ENCODE data around the gene SEC14L3. TPM values are rescaled to one million over a fixed set of nuclear protein-coding genes. Genes with fewer than 3 reads are reported as not detected.

Gene SEC14L3
- polyA plus RNA-seq, 3 donors, result not detected

GRCh38 chr22:30516731-30517130 is 44.9 kb upstream of the SEC14L3 start:
- TF ChIP-seq CTCF (IDR thresholded peaks at IDR 0.05), result no peak
- peaks cover 0 to 1% of the 10 kb centered on the region in 2 donors for H3K9me3 ChIP-seq (replicated peaks in 1 of 2; ENCODE audit: control insufficient read depth in 1 of 2, insufficient read depth in 1 of 2, low read length in 2 of 2)

GRCh38 chr22:30516273-30516672 is 44.5 kb upstream of the SEC14L3 start:
- Mint-ChIP-seq H3K27me3 (ENCODE audit: low read depth in 3 of 3) (peaks cover 6 to 10% (median 7%) of the 10 kb centered on the region in 3 donors), H3K4me3 (no peak overlapping the region), H3K4me1 (no peaks in the 10 kb centered on the region), H3K27ac (peak overlapping the region in 1 of 7 donors; percentile 43), H3K9me3 (peaks cover 0 to 12% (median 4%) of the 10 kb centered on the region in 7 donors), H3K36me3 (no peaks in the 10 kb centered on the region)
- Histone ChIP-seq H2AFZ (ENCODE audit: insufficient read depth, low read depth, low read length, poor library complexity, severe bottlenecking) (no peak overlapping the region), H4K20me1 (ENCODE audit: insufficient read depth, low read length) (no peaks in the 10 kb centered on the region), H3K36me3 (replicated peaks in 1 of 2; ENCODE audit: control insufficient read depth in 1 of 2, insufficient read depth in 2 of 2, low read length in 2 of 2) (no peaks in the 10 kb centered on the region), H3K9me3 (replicated peaks in 1 of 2; ENCODE audit: control insufficient read depth in 1 of 2, insufficient read depth in 1 of 2, low read length in 2 of 2) (peaks cover 0 to 3% of the 10 kb centered on the region in 2 donors), H3K4me3 (replicated peaks in 1 of 3; ENCODE audit: low read depth in 2 of 3, low read length in 3 of 3) (no peak overlapping the region), H3K27me3 (ENCODE audit: control insufficient read depth in 2 of 2, insufficient read depth in 2 of 2, low read length in 2 of 2) (no peaks in the 10 kb centered on the region), H3K4me1 (ENCODE audit: control insufficient read depth in 1 of 2, insufficient read depth in 2 of 2, low read length in 2 of 2) (no peaks in the 10 kb centered on the region), H3K79me2 (ENCODE audit: insufficient read depth, low read length) (no peaks in the 10 kb centered on the region), H3K9ac (ENCODE audit: insufficient read depth, low read length, poor library complexity, severe bottlenecking) (no peak overlapping the region), H3K4me2 (replicated peaks; ENCODE audit: extremely low read depth, low read length, poor library complexity, severe bottlenecking) (no peak overlapping the region), H3K27ac (ENCODE audit: low read depth in 1 of 2, low read length in 2 of 2) (no peak overlapping the region)
- 100% methylated on average over 1 of the region's 6 CpGs for WGBS (ENCODE audit: insufficient coverage)
- no peak for DNase-seq
- TF ChIP-seq CTCF (IDR thresholded peaks at IDR 0.05), result no peak
- intact Hi-C loops (cut with micrococcal nuclease), result no loop called here

More at GRCh38 chr22:30516731-30517130, 44.9 kb upstream of the SEC14L3 start:
- Histone ChIP-seq H3K27me3 (ENCODE audit: control insufficient read depth in 2 of 2, insufficient read depth in 2 of 2, low read length in 2 of 2) (no peaks in the 10 kb centered on the region), H3K36me3 (replicated peaks in 1 of 2; ENCODE audit: control insufficient read depth in 1 of 2, insufficient read depth in 2 of 2, low read length in 2 of 2) (no peaks in the 10 kb centered on the region), H3K4me1 (ENCODE audit: control insufficient read depth in 1 of 2, insufficient read depth in 2 of 2, low read length in 2 of 2) (no peaks in the 10 kb centered on the region), H3K27ac (ENCODE audit: low read depth in 1 of 2, low read length in 2 of 2) (no peak overlapping the region), H3K79me2 (ENCODE audit: insufficient read depth, low read length) (no peaks in the 10 kb centered on the region), H3K4me2 (replicated peaks; ENCODE audit: extremely low read depth, low read length, poor library complexity, severe bottlenecking) (no peak overlapping the region), H3K9ac (ENCODE audit: insufficient read depth, low read length, poor library complexity, severe bottlenecking) (no peak overlapping the region), H3K4me3 (replicated peaks in 1 of 3; ENCODE audit: low read depth in 2 of 3, low read length in 3 of 3) (no peak overlapping the region), H2AFZ (ENCODE audit: insufficient read depth, low read depth, low read length, poor library complexity, severe bottlenecking) (no peak overlapping the region), H4K20me1 (ENCODE audit: insufficient read depth, low read length) (no peaks in the 10 kb centered on the region)
- 93% methylated on average over 3 of the region's 5 CpGs for WGBS (ENCODE audit: insufficient coverage)
- intact Hi-C loops (cut with micrococcal nuclease), result no loop called here
- no peak overlapping the region for H3K4me3 Mint-ChIP-seq
- H3K9me3 Mint-ChIP-seq, result peaks cover 0 to 10% (median 3%) of the 10 kb centered on the region in 7 donors
- no peaks in the 10 kb centered on the region for H3K36me3 Mint-ChIP-seq
- H3K27me3 Mint-ChIP-seq (ENCODE audit: low read depth in 3 of 3), result peaks cover 6 to 10% (median 7%) of the 10 kb centered on the region in 3 donors
- DNase-seq, result no peak
- no peak overlapping the region for H3K27ac Mint-ChIP-seq
- H3K4me1 Mint-ChIP-seq, result no peaks in the 10 kb centered on the region
